ENCODE data around the gene NUDT14.

GRCh38 chr14:105207460-105207901 is 26.4 kb upstream of the NUDT14 start:
- TF ChIP-seq, protein P1, sequence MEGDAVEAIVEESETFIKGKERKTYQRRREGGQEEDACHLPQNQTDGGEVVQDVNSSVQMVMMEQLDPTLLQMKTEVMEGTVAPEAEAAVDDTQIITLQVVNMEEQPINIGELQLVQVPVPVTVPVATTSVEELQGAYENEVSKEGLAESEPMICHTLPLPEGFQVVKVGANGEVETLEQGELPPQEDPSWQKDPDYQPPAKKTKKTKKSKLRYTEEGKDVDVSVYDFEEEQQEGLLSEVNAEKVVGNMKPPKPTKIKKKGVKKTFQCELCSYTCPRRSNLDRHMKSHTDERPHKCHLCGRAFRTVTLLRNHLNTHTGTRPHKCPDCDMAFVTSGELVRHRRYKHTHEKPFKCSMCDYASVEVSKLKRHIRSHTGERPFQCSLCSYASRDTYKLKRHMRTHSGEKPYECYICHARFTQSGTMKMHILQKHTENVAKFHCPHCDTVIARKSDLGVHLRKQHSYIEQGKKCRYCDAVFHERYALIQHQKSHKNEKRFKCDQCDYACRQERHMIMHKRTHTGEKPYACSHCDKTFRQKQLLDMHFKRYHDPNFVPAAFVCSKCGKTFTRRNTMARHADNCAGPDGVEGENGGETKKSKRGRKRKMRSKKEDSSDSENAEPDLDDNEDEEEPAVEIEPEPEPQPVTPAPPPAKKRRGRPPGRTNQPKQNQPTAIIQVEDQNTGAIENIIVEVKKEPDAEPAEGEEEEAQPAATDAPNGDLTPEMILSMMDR (IDR thresholded peaks at IDR 0.05), result no peak
- no peak for TF ChIP-seq POLR2AphosphoS5 (IDR thresholded peaks at IDR 0.05)
